Naive thymus-derived CD4-positive, alpha-beta T cell (primary cell): ENCODE results near the gene CWC27. TPM values are rescaled to one million over a fixed set of nuclear protein-coding genes. Genes with fewer than 3 reads are reported as not detected.

ENCODE experiments used
- ATAC-seq: fragments of 150-1000 bp; cut with Tn5 transposase; 2 replicates; pipeline ENCODE4 v1.10.0; 2021; ENCODE audit warnings: mild to moderate bottlenecking, moderate library complexity
- CTCF ChIA-PET: fragments of 350-600 bp; sonication (Branson Sonifier 250); formaldehyde crosslinking; loops from one replicate; lab custom pipeline; 2021; ENCODE audit warnings: antibody characterized with exemption; lab: Charles Lee
- POLR2A ChIA-PET: fragments of 350-600 bp; sonication (Branson Sonifier 250); formaldehyde crosslinking; loops from one replicate; lab custom pipeline; 2021; ENCODE audit warnings: antibody characterized with exemption, inconsistent platforms; lab: Charles Lee
- DNase-seq, 9 donors: peaks; one replicate each; pipeline versions ENCODE4 v3.0.0 to v3.0.0-alpha.2; 2020 to 2022; ENCODE audit warnings: mixed read lengths in 1 of 9
- H3K27ac ChIP-seq: one replicate; pipeline ENCODE4 v1.7.0; 2013; ENCODE audit warnings: mild to moderate bottlenecking, low read depth, low read length, moderate library complexity
- H3K27me3 ChIP-seq, 2 donors: one replicate each; pipeline ENCODE4 v1.7.0; 2013; ENCODE audit warnings: low read length in 2 of 2, mild to moderate bottlenecking in 2 of 2, moderate library complexity in 2 of 2; ENCODE audit not compliant: control insufficient read depth in 2 of 2, insufficient read depth in 2 of 2
- H3K36me3 ChIP-seq, 3 experiments: 1 replicate in 2 of 3; 2 replicates in 1 of 3; pipeline ENCODE4 v1.7.0; 2013; ENCODE audit warnings: low read length in 3 of 3, mild to moderate bottlenecking in 3 of 3, moderate library complexity in 1 of 3; ENCODE audit not compliant: insufficient read depth in 3 of 3, control insufficient read depth in 2 of 3
- H3K4me1 ChIP-seq, 2 donors: one replicate each; pipeline ENCODE4 v1.7.0; 2013; ENCODE audit warnings: low read length in 2 of 2, mild to moderate bottlenecking in 2 of 2, moderate library complexity in 1 of 2; ENCODE audit not compliant: control insufficient read depth in 2 of 2, insufficient read depth in 2 of 2
- H3K4me3 ChIP-seq: 2 replicates; pipeline ENCODE4 v1.7.0; 2013; ENCODE audit warnings: mild to moderate bottlenecking, low read length
- H3K9me3 ChIP-seq, 3 experiments: 1 replicate in 2 of 3; 2 replicates in 1 of 3; pipeline ENCODE4 v1.7.0; 2013; ENCODE audit warnings: low read length in 3 of 3; ENCODE audit not compliant: control insufficient read depth in 2 of 3
- H3K27ac Mint-ChIP-seq, 9 donors: one replicate each; pipeline ENCODE4 v1.8.0; 2020 to 2022; ENCODE audit warnings: mixed read lengths in 9 of 9, mild to moderate bottlenecking in 8 of 9, moderate library complexity in 5 of 9, inconsistent platforms in 2 of 9
- H3K27me3 Mint-ChIP-seq, 5 donors: one replicate each; pipeline ENCODE4 v1.8.0; 2021 to 2022; ENCODE audit warnings: mixed read lengths in 5 of 5, mild to moderate bottlenecking in 1 of 5
- H3K36me3 Mint-ChIP-seq, 5 donors: one replicate each; pipeline ENCODE4 v1.8.0; 2020 to 2022; ENCODE audit warnings: mixed read lengths in 5 of 5, mild to moderate bottlenecking in 3 of 5, inconsistent platforms in 1 of 5
- H3K4me1 Mint-ChIP-seq, 7 donors: one replicate each; pipeline ENCODE4 v1.8.0; 2020 to 2022; ENCODE audit warnings: mixed read lengths in 7 of 7, mild to moderate bottlenecking in 3 of 7, inconsistent platforms in 1 of 7
- H3K4me3 Mint-ChIP-seq, 10 donors: one replicate each; pipeline ENCODE4 v1.8.0; 2020 to 2022; ENCODE audit warnings: mild to moderate bottlenecking in 10 of 10, mixed read lengths in 10 of 10, moderate library complexity in 6 of 10, inconsistent platforms in 2 of 10
- H3K9me3 Mint-ChIP-seq, 11 donors: one replicate each; pipeline ENCODE4 v1.8.0; 2020 to 2022; ENCODE audit warnings: mixed read lengths in 11 of 11, mild to moderate bottlenecking in 4 of 11, inconsistent platforms in 1 of 11, moderate library complexity in 1 of 11
- intact Hi-C, 2 donors: fragments of 100-400 bp; cut with micrococcal nuclease; formaldehyde crosslinking; loops; one replicate each; pipeline ENCODE4 v1.15.1; 2023
- polyA plus RNA-seq, 2 donors: library from polyadenylated mRNA; unstranded; fragments of 300-500 nt; fragmentation: Illumina TruSeq; gene quantifications; one replicate each; pipeline ENCODE4 v1.2.3, GENCODE V29; 2021
- total RNA-seq, 6 experiments: library from RNA in 5 of 6; stranded (reverse) in 5 of 6; gene quantifications; 1 replicate in 5 of 6; 2 replicates in 1 of 6; pipeline ENCODE4 v1.2.3 and lab custom pipeline; 2021 to 2026

Gene CWC27
- total and polyA plus RNA-seq, 7 experiments from 2014 or later = 17.8 to 41.8 (median 21.1) TPM

DNA sequence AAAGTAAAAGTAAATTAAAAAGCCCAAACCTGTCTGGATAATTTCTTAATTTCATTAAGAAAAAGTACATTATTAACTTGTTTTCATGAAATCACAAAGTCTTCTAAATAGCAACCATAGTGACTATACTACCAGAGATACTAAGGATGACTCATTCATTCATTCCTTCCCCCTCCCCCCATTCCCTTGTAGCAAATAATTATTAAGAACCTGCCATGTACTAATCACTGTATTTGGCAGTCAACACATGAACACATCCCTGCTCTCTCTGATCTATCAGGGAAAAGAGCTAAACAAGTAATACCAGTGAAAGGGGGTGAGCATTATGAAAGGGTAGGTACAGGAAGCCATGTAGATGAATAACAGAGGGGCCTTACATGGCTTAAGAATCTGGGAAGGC is 203.9 kb downstream of the CWC27 start:
- no peaks in the 10 kb centered on the region for H3K4me1 ChIP-seq
- no peaks in the 10 kb centered on the region for H3K9me3 ChIP-seq
- H3K27ac ChIP-seq = no peak overlapping the region
- no peaks in the 10 kb centered on the region for H3K27me3 ChIP-seq
- Mint-ChIP-seq H3K4me3 (no peak overlapping the region), H3K9me3 (peaks cover 0 to 2% (median 0%) of the 10 kb centered on the region in 11 donors), H3K4me1 (peaks cover 0 to 6% (median 5%) of the 10 kb centered on the region in 7 donors), H3K36me3 (peaks cover 4 to 58% (median 38%) of the 10 kb centered on the region in 5 donors), H3K27ac (no peak overlapping the region), H3K27me3 (no peaks in the 10 kb centered on the region)
- CTCF ChIA-PET = interaction anchor here (0.7 kb wide), 1 partner anchor 68 kb away, joined by 3 read pairs; no protein-coding TSS in a partner anchor
- peaks cover 0 to 8% (median 0%) of the 10 kb centered on the region in 3 experiments for H3K36me3 ChIP-seq
- no peak for DNase-seq
- no peak overlapping the region for H3K4me3 ChIP-seq
- intact Hi-C loops = no loop called here
- no peak for ATAC-seq
- POLR2A ChIA-PET = interaction anchor here (0.7 kb wide), 1 partner anchor 18 kb away, joined by 3 read pairs; no protein-coding TSS in a partner anchor

DNA sequence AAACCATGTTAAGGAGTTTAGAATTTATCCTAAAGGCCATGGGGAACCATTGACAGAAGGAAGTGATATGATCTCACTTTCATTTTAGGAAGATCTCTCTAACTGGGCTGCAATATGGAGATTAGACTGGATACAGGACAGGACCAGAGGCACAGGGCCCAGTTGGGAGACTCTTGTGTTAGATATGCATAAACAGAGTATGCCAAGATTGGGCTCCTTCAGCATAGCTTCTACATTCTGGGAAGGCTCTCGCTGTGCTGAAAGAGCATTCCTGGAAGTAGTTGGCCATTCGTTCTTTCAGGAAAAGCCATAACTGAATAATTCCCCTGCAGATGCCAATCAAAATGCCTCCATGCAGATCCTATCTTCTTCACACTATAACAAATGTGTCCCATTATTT is 204.5 kb downstream of the CWC27 start:
- DNase-seq (no peak), ATAC-seq (no peak)
- no peaks in the 10 kb centered on the region for H3K9me3 ChIP-seq
- Mint-ChIP-seq H3K27ac (no peak overlapping the region), H3K36me3 (peaks cover 9 to 64% (median 44%) of the 10 kb centered on the region in 5 donors), H3K4me3 (no peak overlapping the region), H3K27me3 (no peaks in the 10 kb centered on the region), H3K9me3 (peaks cover 0 to 2% (median 0%) of the 10 kb centered on the region in 11 donors), H3K4me1 (peaks cover 1 to 6% (median 5%) of the 10 kb centered on the region in 7 donors)
- H3K27me3 ChIP-seq = no peaks in the 10 kb centered on the region
- intact Hi-C loops = no loop called here
- no peak overlapping the region for H3K27ac ChIP-seq
- POLR2A ChIA-PET = interaction anchor here (0.7 kb wide), 1 partner anchor 18 kb away, joined by 3 read pairs; no protein-coding TSS in a partner anchor
- peaks cover 0 to 12% (median 0%) of the 10 kb centered on the region in 3 experiments for H3K36me3 ChIP-seq
- CTCF ChIA-PET = interaction anchor here (0.7 kb wide), 1 partner anchor 67 kb away, joined by 3 read pairs; no protein-coding TSS in a partner anchor
- H3K4me1 ChIP-seq = no peaks in the 10 kb centered on the region
- H3K4me3 ChIP-seq = no peak overlapping the region

DNA sequence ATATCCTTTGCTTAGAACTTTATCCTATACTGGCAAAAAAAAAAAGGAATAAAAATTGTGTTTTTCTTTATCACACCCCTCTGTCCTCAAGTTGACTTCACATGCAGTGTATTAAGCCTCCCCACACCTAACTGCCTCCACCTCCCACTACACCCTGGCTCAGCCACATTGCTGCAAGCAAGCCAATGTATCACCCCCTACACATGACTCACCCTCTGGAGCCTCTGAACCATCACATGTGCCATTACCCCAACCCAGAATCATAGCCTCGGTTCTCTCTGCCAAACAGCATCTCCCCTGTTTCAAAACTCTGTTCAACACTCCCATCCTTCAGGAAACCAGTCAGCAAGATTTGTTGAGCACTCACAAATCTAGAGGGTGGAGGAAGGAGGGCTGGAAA is 209.0 kb downstream of the CWC27 start:
- no peak for DNase-seq
- Mint-ChIP-seq H3K9me3 (peaks cover 0 to 2% (median 0%) of the 10 kb centered on the region in 11 donors), H3K4me3 (no peak overlapping the region), H3K27me3 (no peaks in the 10 kb centered on the region), H3K36me3 (peaks cover 8 to 60% (median 51%) of the 10 kb centered on the region in 5 donors), H3K4me1 (peaks cover 0 to 1% (median 0%) of the 10 kb centered on the region in 7 donors), H3K27ac (no peak overlapping the region)
- ATAC-seq = no peak
- Histone ChIP-seq H3K36me3 (peaks cover 0 to 8% (median 0%) of the 10 kb centered on the region in 3 experiments), H3K27me3 (no peaks in the 10 kb centered on the region), H3K9me3 (no peaks in the 10 kb centered on the region), H3K4me3 (no peak overlapping the region), H3K27ac (no peak overlapping the region), H3K4me1 (no peaks in the 10 kb centered on the region)
- ChIA-PET CTCF (no interaction called here), POLR2A (no interaction called here)
- intact Hi-C loops = no loop called here

DNA sequence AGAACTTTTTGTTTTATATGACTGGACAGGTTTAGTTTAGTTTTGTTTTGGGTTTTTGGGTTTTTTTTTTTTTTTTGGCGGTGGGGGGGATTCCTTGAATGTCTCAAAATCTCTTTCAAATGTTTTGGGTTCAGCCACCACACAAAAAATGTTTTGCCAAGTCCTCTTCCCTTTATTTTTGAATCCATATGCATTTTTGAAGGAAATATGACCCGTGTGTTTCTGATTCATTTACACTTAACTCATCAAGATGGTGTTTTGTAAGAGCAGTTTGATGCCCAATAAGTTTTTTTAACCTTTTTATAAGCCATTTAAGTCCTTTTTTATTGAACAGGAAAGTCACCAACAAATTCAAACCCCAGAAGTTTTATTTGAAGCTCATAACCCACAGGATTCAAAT is 209.8 kb downstream of the CWC27 start:
- peaks cover 8 to 59% (median 51%) of the 10 kb centered on the region in 5 donors for H3K36me3 Mint-ChIP-seq
- Histone ChIP-seq H3K4me1 (no peaks in the 10 kb centered on the region), H3K9me3 (no peaks in the 10 kb centered on the region), H3K27me3 (no peaks in the 10 kb centered on the region), H3K36me3 (peaks cover 0 to 11% (median 0%) of the 10 kb centered on the region in 3 experiments), H3K27ac (no peak overlapping the region), H3K4me3 (no peak overlapping the region)
- ChIA-PET CTCF (no interaction called here), POLR2A (interaction anchor here (0.6 kb wide), 1 partner anchor 14 kb away, joined by 3 read pairs; no protein-coding TSS in a partner anchor)
- H3K27me3 Mint-ChIP-seq = no peaks in the 10 kb centered on the region
- H3K4me1 Mint-ChIP-seq = peaks cover 0 to 1% (median 0%) of the 10 kb centered on the region in 7 donors
- H3K4me3 Mint-ChIP-seq = no peak overlapping the region
- H3K9me3 Mint-ChIP-seq = peaks cover 0 to 2% (median 0%) of the 10 kb centered on the region in 11 donors
- intact Hi-C loops = no loop called here
- ATAC-seq = no peak
- H3K27ac Mint-ChIP-seq = no peak overlapping the region
- DNase-seq = no peak

DNA sequence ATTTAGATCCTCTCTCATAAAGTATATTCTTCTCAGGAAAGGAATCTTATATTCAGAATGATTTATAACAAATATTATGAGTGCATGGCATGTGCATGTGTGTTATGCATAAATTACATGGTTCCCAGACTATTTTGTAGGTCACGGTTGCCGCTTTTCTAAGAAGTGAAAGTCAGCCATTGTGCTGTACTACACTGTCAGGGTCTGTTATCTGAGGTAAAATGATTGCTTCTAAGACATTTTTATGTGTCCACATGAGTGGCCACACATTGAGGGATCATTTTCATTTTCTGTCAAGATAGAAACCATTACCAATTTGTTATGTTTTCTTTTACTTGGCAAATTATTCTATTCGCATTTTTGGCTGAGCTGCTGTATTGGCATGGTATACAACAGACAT is 210.8 kb downstream of the CWC27 start:
- DNase-seq = no peak
- Histone ChIP-seq H3K27ac (no peak overlapping the region), H3K4me3 (no peak overlapping the region), H3K9me3 (no peaks in the 10 kb centered on the region), H3K36me3 (peaks cover 0 to 8% (median 0%) of the 10 kb centered on the region in 3 experiments), H3K4me1 (no peaks in the 10 kb centered on the region), H3K27me3 (no peaks in the 10 kb centered on the region)
- Mint-ChIP-seq H3K4me1 (peaks cover 0 to 1% (median 0%) of the 10 kb centered on the region in 7 donors), H3K4me3 (no peak overlapping the region), H3K36me3 (peaks cover 8 to 60% (median 52%) of the 10 kb centered on the region in 5 donors), H3K27me3 (no peaks in the 10 kb centered on the region), H3K27ac (no peak overlapping the region), H3K9me3 (no peaks in the 10 kb centered on the region)
- ChIA-PET POLR2A (interaction anchor here (0.6 kb wide), 1 partner anchor 20 kb away, joined by 3 read pairs; no protein-coding TSS in a partner anchor), CTCF (no interaction called here)
- intact Hi-C loops = no loop called here
- no peak for ATAC-seq

DNA sequence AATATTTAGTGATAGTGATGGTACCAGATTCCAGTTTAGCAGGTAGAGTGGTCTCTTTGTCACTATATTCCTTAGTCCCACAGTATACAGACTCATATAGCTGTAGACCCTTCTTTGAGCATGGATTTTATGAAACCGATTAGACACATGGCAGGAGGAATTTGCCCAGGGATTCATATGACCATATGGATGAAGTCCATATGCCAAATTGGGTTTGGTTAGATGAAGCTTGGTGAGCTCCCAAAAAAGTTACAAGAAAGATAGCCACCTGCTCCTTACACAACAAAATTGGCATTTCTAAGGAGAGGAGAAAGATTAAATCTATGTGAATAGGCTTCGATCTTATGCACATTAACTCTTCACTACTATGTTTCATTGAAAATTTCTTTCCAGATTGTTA is 211.4 kb downstream of the CWC27 start:
- POLR2A ChIA-PET = interaction anchor here (0.6 kb wide), 1 partner anchor 21 kb away, joined by 3 read pairs; no protein-coding TSS in a partner anchor
- H3K4me1 ChIP-seq = no peaks in the 10 kb centered on the region
- H3K4me3 Mint-ChIP-seq = no peak overlapping the region
- H3K27ac Mint-ChIP-seq = no peak overlapping the region
- CTCF ChIA-PET = no interaction called here
- peaks cover 8 to 60% (median 56%) of the 10 kb centered on the region in 5 donors for H3K36me3 Mint-ChIP-seq
- H3K9me3 Mint-ChIP-seq = no peaks in the 10 kb centered on the region
- H3K36me3 ChIP-seq = peaks cover 0 to 8% (median 0%) of the 10 kb centered on the region in 3 experiments
- no peak overlapping the region for H3K27ac ChIP-seq
- no peaks in the 10 kb centered on the region for H3K27me3 ChIP-seq
- H3K9me3 ChIP-seq = no peaks in the 10 kb centered on the region
- peaks cover 0 to 1% (median 0%) of the 10 kb centered on the region in 7 donors for H3K4me1 Mint-ChIP-seq
- H3K27me3 Mint-ChIP-seq = no peaks in the 10 kb centered on the region
- H3K4me3 ChIP-seq = no peak overlapping the region
- no peak for ATAC-seq
- intact Hi-C loops = no loop called here
- no peak for DNase-seq
